HG03064 (cell line): Measurements from ENCODE around the gene LIX1L.

ENCODE experiments used
- ATAC-seq: cut with Tn5 transposase; IDR thresholded peaks from one replicate; pipeline ENCODE4 v1.9.1; 2021; ENCODE audit warnings: low read depth; ENCODE audit not compliant: unreplicated experiment

Gene LIX1L

GRCh38 chr1:145957443-145958319 is at the start of gene LIX1L:
Gene LIX1L (minus strand): TSS chr1:145958017. CDS start chr1:145957927, 90 bp downstream.
- ATAC-seq, result peak; percentile 80

GRCh38 chr1:146001709-146002108 is 43.9 kb upstream of the LIX1L start:
- ATAC-seq, result no peak

GRCh38 chr1:145999321-146000024 is 41.7 kb upstream of the LIX1L start:
- ATAC-seq, result no peak

GRCh38 chr1:145997718-145998023 is 39.9 kb upstream of the LIX1L start:
- ATAC-seq, result no peak

GRCh38 chr1:145997016-145997717 is 39.4 kb upstream of the LIX1L start:
- ATAC-seq, result no peak

GRCh38 chr1:145996433-145997015 is 38.7 kb upstream of the LIX1L start, which contains the start of gene TXNIP:
Gene TXNIP (minus strand): TSS chr1:145996579. CDS start chr1:145996266, 313 bp downstream.
- ATAC-seq, result peak; percentile 79

GRCh38 chr1:145995964-145996432 is 38.2 kb upstream of the LIX1L start:
- no peak for ATAC-seq

GRCh38 chr1:145995148-145995881 is 37.5 kb upstream of the LIX1L start:
- no peak for ATAC-seq

GRCh38 chr1:145994391-145995120 is 36.7 kb upstream of the LIX1L start:
- ATAC-seq, result no peak

GRCh38 chr1:145993618-145994390 is 36.0 kb upstream of the LIX1L start:
- ATAC-seq, result no peak

- ATAC-seq, result no peak
Observed at GRCh38 chr1:145992958-145993617, 35.3 kb upstream of the LIX1L start.

GRCh38 chr1:145992502-145992936 is 34.7 kb upstream of the LIX1L start:
- no peak for ATAC-seq

- no peak for ATAC-seq
Observed at GRCh38 chr1:145991735-145992412, 34.1 kb upstream of the LIX1L start.

GRCh38 chr1:145990249-145990855 is 32.5 kb upstream of the LIX1L start:
- no peak for ATAC-seq

GRCh38 chr1:145988773-145989172 is 31.0 kb upstream of the LIX1L start:
- ATAC-seq, result no peak

- no peak for ATAC-seq
Observed at GRCh38 chr1:145987926-145988325, 30.1 kb upstream of the LIX1L start.

GRCh38 chr1:145986551-145986950 is 28.7 kb upstream of the LIX1L start:
- ATAC-seq, result no peak
